ENCODE results near the gene SSR3. TPM values are rescaled to one million over a fixed set of nuclear protein-coding genes. Genes with fewer than 3 reads are reported as not detected.

Gene SSR3
- total and polyA plus RNA-seq, 2 of the 8 experiments (the other 6 are each of a cell fraction or from before 2014, with no cell fraction given), result 92.7 to 208 TPM

DNA sequence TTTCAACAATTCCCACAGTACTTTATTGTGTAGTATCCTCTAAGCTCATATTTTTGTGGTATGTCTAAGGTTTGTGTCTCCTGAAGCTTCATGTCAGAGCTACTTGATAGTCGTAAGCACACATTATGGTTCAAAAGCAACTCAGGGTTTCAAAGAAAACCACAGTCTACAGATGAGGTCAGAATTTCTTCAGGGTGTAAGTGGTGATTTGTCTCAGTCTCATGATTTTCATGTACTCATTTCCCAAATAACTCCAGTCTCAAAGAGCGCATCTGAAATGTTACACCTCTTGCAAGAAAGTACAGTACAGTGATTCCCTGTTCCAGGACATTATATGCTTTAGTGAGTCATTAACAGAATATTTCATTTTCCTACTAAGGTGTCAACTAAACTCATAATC lies 47.5 kb upstream of the SSR3 start:
- WGBS, 2 experiments (ENCODE audit: extremely low coverage in 1 of 2, insufficient coverage in 1 of 2, insufficient read length in 1 of 2, insufficient replicate concordance in 2 of 2, low coverage in 1 of 2, low lambda C conversion rate in 2 of 2, missing lambda C conversion rate in 1 of 2), result 90% methylated on average over 2 of the region's 2 CpGs; no CpG with 5 or more reads in 1 of the 2 experiments
- no peak overlapping the region for H3K27ac ChIP-seq (ENCODE audit: low read depth, low read length)

More for the DNA sequence above, 47.5 kb upstream of the SSR3 start:
- Histone ChIP-seq H3K27me3 (replicated peaks in 1 of 4; ENCODE audit: control insufficient read depth in 3 of 4, extremely low read depth in 1 of 4, insufficient read depth in 3 of 4, low read length in 3 of 4) (no peaks in the 10 kb centered on the region), H2BK12ac (ENCODE audit: low read depth, low read length) (no peak overlapping the region), H3K4me2 (ENCODE audit: insufficient read depth in 1 of 2, low read depth in 2 of 2, low read length in 2 of 2) (no peak overlapping the region), H3K79me2 (ENCODE audit: control insufficient read depth in 1 of 2, insufficient read depth in 2 of 2, low read length in 2 of 2) (no peaks in the 10 kb centered on the region), H3K23ac (ENCODE audit: insufficient read length) (no peak overlapping the region), H3K23me2 (ENCODE audit: low read depth, low read length) (peaks cover 8% of the 10 kb centered on the region), H3K36me3 (ENCODE audit: control insufficient read depth in 2 of 4, insufficient read depth in 4 of 4, low read length in 3 of 4) (no peaks in the 10 kb centered on the region), H3K4ac (replicated peaks; ENCODE audit: insufficient read length, low read depth, low read length) (no peak overlapping the region), H4K20me1 (replicated peaks in 1 of 2; ENCODE audit: control insufficient read depth in 1 of 2, insufficient read depth in 2 of 2, low read length in 2 of 2) (no peaks in the 10 kb centered on the region), H3K14ac (ENCODE audit: insufficient read length) (no peak overlapping the region), H2AK5ac (ENCODE audit: low read depth, low read length) (no peak overlapping the region), H4K91ac (replicated peaks; ENCODE audit: insufficient read length, low read length) (no peak overlapping the region), H2BK120ac (replicated peaks; ENCODE audit: low read depth, low read length) (no peak overlapping the region), H3K9me3 (ENCODE audit: insufficient read depth in 2 of 2, low read depth in 1 of 2, low read length in 1 of 2) (no peaks in the 10 kb centered on the region), H3K79me1 (ENCODE audit: low read depth, low read length) (no peaks in the 10 kb centered on the region), H4K5ac (ENCODE audit: insufficient read length, low read depth, low read length) (no peak overlapping the region), H3K18ac (ENCODE audit: extremely low read depth, low read length) (no peak overlapping the region), H4K8ac (ENCODE audit: extremely low read depth, insufficient read depth, low read length) (no peak overlapping the region), H3K9ac (replicated peaks in 1 of 4; ENCODE audit: extremely low read depth in 1 of 4, low read depth in 3 of 4, low read length in 3 of 4) (no peak overlapping the region), H2AFZ (ENCODE audit: low read length) (no peak overlapping the region), H3K4me1 (replicated peaks in 1 of 4; ENCODE audit: control insufficient read depth in 3 of 4, insufficient read depth in 4 of 4, low read length in 3 of 4) (peaks cover 0 to 7% (median 5%) of the 10 kb centered on the region in 4 experiments; a peak in 4 of 7 replicates), H3K56ac (replicated peaks; ENCODE audit: insufficient read length, low read depth, low read length) (no peak overlapping the region), H2BK5ac (ENCODE audit: low read depth, low read length) (no peak overlapping the region), H2BK15ac (ENCODE audit: low read length) (no peak overlapping the region), H3K4me3 (ENCODE audit: extremely low read depth in 1 of 4, insufficient read depth in 2 of 4, low read depth in 3 of 4, low read length in 4 of 4) (no peak overlapping the region), H2BK20ac (ENCODE audit: low read length) (no peak overlapping the region)
- TF ChIP-seq TCF12 (IDR thresholded peaks at IDR 0.05; ENCODE audit: low read depth, low read length) (no peak), CREB1 (IDR thresholded peaks at IDR 0.05) (no peak), JUN (IDR thresholded peaks at IDR 0.05; ENCODE audit: low read depth, low read length) (no peak), HDAC2 (IDR thresholded peaks at IDR 0.05; ENCODE audit: borderline replicate concordance in 1 of 2, low read depth in 2 of 2, low read length in 2 of 2) (no peak), SIN3A (conservative IDR thresholded peaks at IDR 0.05 in 1 of 2, IDR thresholded peaks at IDR 0.05 in 1 of 2; ENCODE audit: low read depth in 1 of 2, low read length in 2 of 2) (no peak), CBX8 (IDR thresholded peaks at IDR 0.05; ENCODE audit: borderline replicate concordance, low read depth, low read length) (no peak), HDAC6 (IDR thresholded peaks at IDR 0.05; ENCODE audit: low read depth, low read length) (no peak), RAD21 (IDR thresholded peaks at IDR 0.05 in 1 of 2, conservative IDR thresholded peaks at IDR 0.05 in 1 of 2; ENCODE audit: low read depth in 2 of 2, low read length in 2 of 2) (no peak), RFX5 (IDR thresholded peaks at IDR 0.05; ENCODE audit: borderline replicate concordance, low read depth, low read length) (no peak), GABPA (IDR thresholded peaks at IDR 0.05; ENCODE audit: borderline replicate concordance, insufficient read depth, low read length) (no peak), POLR2AphosphoS5 (IDR thresholded peaks at IDR 0.05; ENCODE audit: low read depth, low read length) (no peak), TAF7 (optimal IDR thresholded peaks at IDR 0.05; ENCODE audit: borderline replicate concordance, low read depth, low read length) (no peak), RXRA (IDR thresholded peaks at IDR 0.05; ENCODE audit: insufficient read depth, low read depth, low read length) (no peak)
- CTCF ChIA-PET (ENCODE audit: partially characterized antibody), result interaction anchor here (1.7 kb wide), 1 partner anchor 23 kb away, joined by 4 read pairs; no protein-coding TSS in a partner anchor
- no peak for FAIRE-seq
- DNase-seq (ENCODE audit: low read depth in 1 of 2, low spot score in 2 of 2), result no peak
- POLR2A ChIA-PET (ENCODE audit: partially characterized antibody), result no interaction called here
